PFSK-1 (cell line): Measurements from ENCODE around the gene KLF3.

ENCODE experiments used
- FOXP2 ChIP-seq: optimal IDR thresholded peaks from 2 replicates; pipeline ENCODE3; 2011; ENCODE audit warnings: borderline replicate concordance, control low read depth, inconsistent platforms; ENCODE audit not compliant: insufficient read depth; ENCODE audit errors: extremely low read length, extremely low read depth
- POLR2AphosphoS5 ChIP-seq: IDR thresholded peaks from 2 replicates; pipeline ENCODE4 v1.6.1; 2012; ENCODE audit warnings: low read depth, mild to moderate bottlenecking, control low read depth, low read length, moderate library complexity
- SIN3A ChIP-seq: IDR thresholded peaks from 2 replicates; pipeline ENCODE4 v1.6.1; 2012; ENCODE audit warnings: mild to moderate bottlenecking, low read length, moderate library complexity, borderline replicate concordance; ENCODE audit not compliant: insufficient read depth
- TAF1 ChIP-seq: IDR thresholded peaks from 2 replicates; pipeline ENCODE4 v1.6.1; 2012; ENCODE audit warnings: low read length, control low read depth, borderline replicate concordance; ENCODE audit not compliant: insufficient read depth
- TF ChIP-seq, protein P1 (sequence below), 2 experiments: IDR thresholded peaks; 2 replicates each; pipeline versions ENCODE4 v1.6.1 to v1.8.0; 2011 to 2012; ENCODE audit warnings: low read depth in 2 of 2, low read length in 2 of 2, control low read depth in 1 of 2, inconsistent platforms in 1 of 2, mild to moderate bottlenecking in 1 of 2, moderate library complexity in 1 of 2; ENCODE audit not compliant: insufficient read depth in 1 of 2

The KLF3 gene

DNA sequence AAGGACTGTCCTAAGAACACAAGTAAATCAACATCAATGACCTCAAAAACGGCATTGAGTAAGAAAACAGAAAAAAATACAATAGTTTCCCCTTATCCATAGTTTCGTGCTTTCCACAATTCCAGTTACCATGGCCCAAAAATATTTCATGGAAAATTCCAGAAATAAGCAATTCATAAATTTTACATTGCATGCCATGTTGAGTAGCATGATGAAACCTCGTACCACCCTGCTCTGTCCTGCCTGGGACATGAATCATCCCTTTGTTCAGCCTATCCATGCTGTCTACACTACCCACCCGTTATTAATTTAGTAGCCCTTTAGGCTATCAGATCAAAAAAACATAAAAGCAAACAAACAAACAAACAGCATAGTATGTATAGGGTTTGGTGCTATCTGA is 51.1 kb downstream of the KLF3 start:
- TF ChIP-seq SIN3A (no peak), FOXP2 (no peak), TAF1 (no peak), POLR2AphosphoS5 (no peak)
- TF ChIP-seq, protein P1, sequence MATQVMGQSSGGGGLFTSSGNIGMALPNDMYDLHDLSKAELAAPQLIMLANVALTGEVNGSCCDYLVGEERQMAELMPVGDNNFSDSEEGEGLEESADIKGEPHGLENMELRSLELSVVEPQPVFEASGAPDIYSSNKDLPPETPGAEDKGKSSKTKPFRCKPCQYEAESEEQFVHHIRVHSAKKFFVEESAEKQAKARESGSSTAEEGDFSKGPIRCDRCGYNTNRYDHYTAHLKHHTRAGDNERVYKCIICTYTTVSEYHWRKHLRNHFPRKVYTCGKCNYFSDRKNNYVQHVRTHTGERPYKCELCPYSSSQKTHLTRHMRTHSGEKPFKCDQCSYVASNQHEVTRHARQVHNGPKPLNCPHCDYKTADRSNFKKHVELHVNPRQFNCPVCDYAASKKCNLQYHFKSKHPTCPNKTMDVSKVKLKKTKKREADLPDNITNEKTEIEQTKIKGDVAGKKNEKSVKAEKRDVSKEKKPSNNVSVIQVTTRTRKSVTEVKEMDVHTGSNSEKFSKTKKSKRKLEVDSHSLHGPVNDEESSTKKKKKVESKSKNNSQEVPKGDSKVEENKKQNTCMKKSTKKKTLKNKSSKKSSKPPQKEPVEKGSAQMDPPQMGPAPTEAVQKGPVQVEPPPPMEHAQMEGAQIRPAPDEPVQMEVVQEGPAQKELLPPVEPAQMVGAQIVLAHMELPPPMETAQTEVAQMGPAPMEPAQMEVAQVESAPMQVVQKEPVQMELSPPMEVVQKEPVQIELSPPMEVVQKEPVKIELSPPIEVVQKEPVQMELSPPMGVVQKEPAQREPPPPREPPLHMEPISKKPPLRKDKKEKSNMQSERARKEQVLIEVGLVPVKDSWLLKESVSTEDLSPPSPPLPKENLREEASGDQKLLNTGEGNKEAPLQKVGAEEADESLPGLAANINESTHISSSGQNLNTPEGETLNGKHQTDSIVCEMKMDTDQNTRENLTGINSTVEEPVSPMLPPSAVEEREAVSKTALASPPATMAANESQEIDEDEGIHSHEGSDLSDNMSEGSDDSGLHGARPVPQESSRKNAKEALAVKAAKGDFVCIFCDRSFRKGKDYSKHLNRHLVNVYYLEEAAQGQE (IDR thresholded peaks at IDR 0.05; ENCODE audit: insufficient read depth in 1 of 2, low read depth in 2 of 2, low read length in 2 of 2), result no peak

DNA sequence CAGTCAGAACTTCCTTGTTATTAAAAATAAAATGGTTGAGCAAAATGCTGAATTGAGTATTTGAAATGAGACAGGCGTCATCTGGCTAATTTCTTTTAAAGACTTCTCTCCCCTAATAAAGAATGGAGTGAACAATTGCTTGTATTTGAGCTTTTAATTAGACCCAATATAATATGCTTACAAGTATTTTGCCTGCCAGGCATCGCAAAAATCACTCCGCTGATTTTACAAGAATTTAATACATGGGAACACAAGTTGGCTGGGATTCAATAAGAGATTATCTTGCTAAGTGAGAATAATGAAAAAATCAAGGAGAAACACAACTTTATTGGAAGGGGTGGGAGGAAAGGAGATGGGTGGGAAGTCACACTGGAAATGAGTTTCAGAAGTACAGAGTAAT is 52.3 kb downstream of the KLF3 start:
- no peak for TF ChIP-seq FOXP2
- TF ChIP-seq, protein P1 (IDR thresholded peaks at IDR 0.05; ENCODE audit: insufficient read depth in 1 of 2, low read depth in 2 of 2, low read length in 2 of 2), result no peak
- no peak for TF ChIP-seq TAF1
- TF ChIP-seq POLR2AphosphoS5, result no peak
- TF ChIP-seq SIN3A, result no peak

DNA sequence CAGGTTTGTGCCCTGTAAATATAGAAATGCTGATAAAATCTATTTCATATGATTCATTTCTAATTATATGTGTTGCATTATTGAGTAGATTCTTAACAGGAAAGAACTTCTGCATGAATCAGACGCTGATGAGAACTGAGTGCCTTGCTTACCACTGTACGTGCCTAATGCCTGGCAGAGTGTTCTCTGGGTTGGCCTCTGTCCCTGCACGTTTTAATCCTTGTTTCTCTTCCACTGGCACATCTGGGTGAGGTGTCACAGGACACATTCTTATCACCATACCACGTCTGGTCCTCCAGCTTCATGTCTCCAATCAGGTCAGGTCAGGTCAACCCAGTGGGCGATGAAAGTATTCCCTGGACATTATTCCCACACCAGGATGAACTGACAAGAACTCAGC is 53.6 kb downstream of the KLF3 start:
- TF ChIP-seq FOXP2 (no peak), POLR2AphosphoS5 (no peak)

DNA sequence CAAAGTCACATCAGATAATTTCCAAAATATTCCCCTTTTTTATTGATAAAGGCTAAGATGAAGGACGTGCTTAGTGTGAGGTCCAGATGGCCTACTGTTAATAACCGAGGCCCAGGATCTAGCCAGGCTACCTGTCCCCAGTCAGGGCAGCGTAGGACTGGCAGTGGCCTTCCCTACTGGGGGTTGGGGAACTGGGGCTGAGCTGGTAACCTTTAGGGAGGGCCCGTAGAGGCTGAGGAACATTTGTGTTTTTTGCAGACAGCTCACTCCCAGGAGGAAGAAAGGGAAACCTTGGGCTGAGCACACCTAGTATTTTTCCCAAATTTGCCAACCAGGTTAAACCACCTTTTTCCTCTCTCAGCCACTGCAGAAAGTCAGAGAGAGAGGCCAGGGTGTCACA is 59.1 kb downstream of the KLF3 start:
- TF ChIP-seq FOXP2 (no peak), TAF1 (no peak), POLR2AphosphoS5 (no peak), SIN3A (no peak)
- TF ChIP-seq, protein P1 (IDR thresholded peaks at IDR 0.05; ENCODE audit: insufficient read depth in 1 of 2, low read depth in 2 of 2, low read length in 2 of 2), result no peak

DNA sequence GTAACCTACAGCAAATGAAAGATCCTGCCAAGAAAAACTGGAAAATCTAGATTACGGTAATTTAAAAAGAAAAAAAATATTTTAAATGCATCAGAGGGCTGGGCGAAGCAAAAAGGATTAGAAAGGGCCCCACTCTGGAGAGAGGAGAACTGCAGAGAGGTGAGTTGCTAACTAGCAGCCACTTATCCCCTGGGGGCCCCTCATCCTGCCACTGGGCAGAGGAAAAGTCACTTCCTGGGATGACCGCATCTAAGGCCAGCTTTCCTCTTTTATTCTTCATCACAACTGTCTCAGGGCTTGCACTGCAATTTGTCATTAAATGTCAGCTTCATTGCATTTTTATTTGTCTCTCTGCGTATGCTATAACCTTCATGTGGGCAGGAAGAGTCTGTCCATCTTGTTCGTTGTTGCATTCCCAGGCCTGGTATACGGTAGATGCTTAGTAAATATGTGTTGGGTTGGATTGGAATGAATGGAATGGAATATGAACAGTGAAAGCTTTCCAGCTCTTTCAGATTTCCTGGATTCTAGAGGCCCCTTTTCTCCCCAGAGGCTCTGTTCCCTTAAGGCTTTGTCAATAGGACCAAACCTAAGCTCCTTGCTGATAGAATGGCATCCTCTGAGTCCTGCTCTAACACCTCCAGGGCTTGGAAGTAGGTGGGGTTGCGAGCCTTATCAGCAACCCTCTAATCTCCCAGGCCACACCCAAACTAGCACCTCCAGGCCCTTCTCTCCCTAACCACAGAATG is 59.9 kb downstream of the KLF3 start:
- TF ChIP-seq FOXP2 (no peak), POLR2AphosphoS5 (no peak), TAF1 (no peak), SIN3A (no peak)
- TF ChIP-seq, protein P1 (IDR thresholded peaks at IDR 0.05; ENCODE audit: insufficient read depth in 1 of 2, low read depth in 2 of 2, low read length in 2 of 2), result no peak
